ENCODE data around the gene PAPOLA. TPM values are rescaled to one million over a fixed set of nuclear protein-coding genes. Genes with fewer than 3 reads are reported as not detected.

Gene PAPOLA
- total RNA-seq, 4 donors from 2014 or later = 111 to 167 (median 134) TPM

GRCh38 chr14:96525452-96525851 lies 23.3 kb downstream of the PAPOLA start:
- Histone ChIP-seq H3K27me3 (no peaks in the 10 kb centered on the region), H3K27ac (no peak overlapping the region), H3K36me3 (peaks cover 0 to 90% of the 10 kb centered on the region in 2 donors), H3K9me3 (no peaks in the 10 kb centered on the region), H3K4me1 (peaks cover 0 to 5% (median 0%) of the 10 kb centered on the region in 3 donors), H3K4me3 (no peak overlapping the region)
- TF ChIP-seq EP300 (IDR thresholded peaks at IDR 0.05) = no peak
- no peak for TF ChIP-seq POLR2A (IDR thresholded peaks at IDR 0.05)
- TF ChIP-seq CTCF (IDR thresholded peaks at IDR 0.05) = no peak
- TF ChIP-seq POLR2AphosphoS5 (IDR thresholded peaks at IDR 0.05) = no peak
- ATAC-seq = no peak
- WGBS, 2 donors (ENCODE audit: low coverage in 1 of 2) = 82 to 94% methylated on average over 4 to 5 of the region's 5 CpGs

- H3K27me3 ChIP-seq = no peaks in the 10 kb centered on the region
- H3K27ac ChIP-seq = no peak overlapping the region
- no peak for ATAC-seq
- TF ChIP-seq POLR2AphosphoS5 (IDR thresholded peaks at IDR 0.05) = no peak
- TF ChIP-seq EP300 (IDR thresholded peaks at IDR 0.05) = no peak
- TF ChIP-seq POLR2A (IDR thresholded peaks at IDR 0.05) = no peak
- no peak for TF ChIP-seq CTCF (IDR thresholded peaks at IDR 0.05)
- peaks cover 0 to 82% of the 10 kb centered on the region in 2 donors for H3K36me3 ChIP-seq
- H3K4me3 ChIP-seq = no peak overlapping the region
- H3K9me3 ChIP-seq = no peaks in the 10 kb centered on the region
- H3K4me1 ChIP-seq = no peaks in the 10 kb centered on the region
Observed at GRCh38 chr14:96532632-96533031, 30.4 kb downstream of the PAPOLA start.

- no peak overlapping the region for H3K4me3 ChIP-seq
- H3K27me3 ChIP-seq = no peaks in the 10 kb centered on the region
- WGBS, 2 donors (ENCODE audit: low coverage in 1 of 2) = 95 to 100% methylated on average over 1 of the region's 1 CpG
- peaks cover 0 to 51% of the 10 kb centered on the region in 2 donors for H3K36me3 ChIP-seq
- H3K9me3 ChIP-seq = no peaks in the 10 kb centered on the region
- no peak overlapping the region for H3K27ac ChIP-seq
- no peak for ATAC-seq
- no peak for TF ChIP-seq EP300 (IDR thresholded peaks at IDR 0.05)
- TF ChIP-seq CTCF (IDR thresholded peaks at IDR 0.05) = no peak
- no peak for TF ChIP-seq POLR2AphosphoS5 (IDR thresholded peaks at IDR 0.05)
- no peak for TF ChIP-seq POLR2A (IDR thresholded peaks at IDR 0.05)
- H3K4me1 ChIP-seq = no peaks in the 10 kb centered on the region
Observed at GRCh38 chr14:96536807-96537206, 34.6 kb downstream of the PAPOLA start.

GRCh38 chr14:96538097-96538989 lies 36.2 kb downstream of the PAPOLA start:
- Histone ChIP-seq H3K27me3 (no peaks in the 10 kb centered on the region), H3K4me1 (no peaks in the 10 kb centered on the region), H3K27ac (no peak overlapping the region), H3K4me3 (no peak overlapping the region), H3K9me3 (no peaks in the 10 kb centered on the region), H3K36me3 (peaks cover 0 to 49% of the 10 kb centered on the region in 2 donors)
- no peak for ATAC-seq
- 83 to 84% methylated on average over 3 of the region's 3 CpGs for WGBS, 2 donors (ENCODE audit: low coverage in 1 of 2)
- TF ChIP-seq POLR2A (IDR thresholded peaks at IDR 0.05) = no peak
- TF ChIP-seq POLR2AphosphoS5 (IDR thresholded peaks at IDR 0.05) = no peak
- TF ChIP-seq CTCF (IDR thresholded peaks at IDR 0.05) = no peak
- TF ChIP-seq EP300 (IDR thresholded peaks at IDR 0.05) = no peak

- ATAC-seq = no peak
- Histone ChIP-seq H3K27me3 (no peaks in the 10 kb centered on the region), H3K9me3 (no peaks in the 10 kb centered on the region), H3K4me1 (no peaks in the 10 kb centered on the region), H3K4me3 (no peak overlapping the region), H3K36me3 (peaks cover 0 to 47% of the 10 kb centered on the region in 2 donors), H3K27ac (no peak overlapping the region)
- TF ChIP-seq POLR2AphosphoS5 (IDR thresholded peaks at IDR 0.05) = no peak
- TF ChIP-seq POLR2A (IDR thresholded peaks at IDR 0.05) = no peak
- no peak for TF ChIP-seq EP300 (IDR thresholded peaks at IDR 0.05)
- no peak for TF ChIP-seq CTCF (IDR thresholded peaks at IDR 0.05)
- 89% methylated on average over 1 of the region's 1 CpG for WGBS, 2 donors (ENCODE audit: low coverage in 1 of 2)
Observed at GRCh38 chr14:96538990-96539317, 36.8 kb downstream of the PAPOLA start.

Measured in gastroesophageal sphincter (tissue), 4 donors.